Endothelial cell of umbilical vein (primary cell): Measurements from ENCODE around the gene COPS4.

ENCODE experiments used
- CTCF ChIP-seq, 2 donors: IDR thresholded peaks; 1 replicate in 1 of 2; 2 replicates in 1 of 2; pipeline ENCODE4 v1.5.1; 2011; ENCODE audit warnings: low read length in 2 of 2, mild to moderate bottlenecking in 2 of 2, moderate library complexity in 2 of 2, control low read depth in 1 of 2, inconsistent platforms in 1 of 2, low read depth in 1 of 2; ENCODE audit not compliant: insufficient read depth in 1 of 2; ENCODE audit errors: extremely low read depth in 1 of 2
- EZH2 ChIP-seq: IDR thresholded peaks from 2 replicates; pipeline ENCODE4 v1.6.1; 2012; ENCODE audit warnings: borderline replicate concordance, low read depth, mild to moderate bottlenecking, moderate library complexity, low read length, inconsistent platforms; ENCODE audit not compliant: severe bottlenecking

GRCh38 chr4:83115656-83116285 is 80.8 kb downstream of the COPS4 start:
- TF ChIP-seq EZH2 (no peak), CTCF (IDR thresholded peaks at IDR 0.05; ENCODE audit: extremely low read depth in 1 of 2, insufficient read depth in 1 of 2, low read depth in 1 of 2, low read length in 2 of 2) (no peak)
